Endometrial microvascular endothelial cells (primary cell): ENCODE results near the gene CCDC181. TPM values are rescaled to one million over a fixed set of nuclear protein-coding genes. Genes with fewer than 3 reads are reported as not detected.

Experiments
- in situ Hi-C: cut with HindIII; loops from 2 replicates; pipeline ENCODE4 v1.10.0; 2017; ENCODE audit warnings: low sequenced_read_pairs, low pct_unique_long_range_greater_than_20kb; ENCODE audit errors: inconsistent ontology term
- total RNA-seq: library from RNA; depleted of rRNA; stranded (reverse); fragments of >200 nt; gene quantifications from one replicate; pipeline ENCODE4 v1.2.3, GENCODE V29; 2015; ENCODE audit errors: inconsistent ontology term

The CCDC181 gene
- total RNA-seq, 1 donor from 2014 or later: not detected

GRCh38 chr1:169346036-169346589 lies 81.2 kb downstream of the CCDC181 start:
- in situ Hi-C loops: no loop called here

GRCh38 chr1:169345511-169345910 lies 81.8 kb downstream of the CCDC181 start:
- in situ Hi-C loops: no loop called here

Other genes with a start within 250 kb of the CCDC181 start
- gene NME7, start 59.7 kb downstream of the CCDC181 start, total RNA-seq: 22.7 TPM
- gene BLZF1, start 59.3 kb downstream of the CCDC181 start, total RNA-seq: 33.5 TPM
- 12.7 TPM for gene SLC19A2, start 58.5 kb upstream of the CCDC181 start, total RNA-seq
- not detected for gene F5, start 159.0 kb upstream of the CCDC181 start, total RNA-seq
- 3.3 TPM for gene SELP, start 202.7 kb upstream of the CCDC181 start, total RNA-seq